NCI-H2196 (cell line): Measurements from ENCODE around the gene PPP2R5C.

Experiments used
- DNase-seq: peaks from one replicate; lab custom pipeline; 2025; ENCODE audit not compliant: unreplicated experiment; lab: John Stamatoyannopoulos, UW

PPP2R5C gene

DNA sequence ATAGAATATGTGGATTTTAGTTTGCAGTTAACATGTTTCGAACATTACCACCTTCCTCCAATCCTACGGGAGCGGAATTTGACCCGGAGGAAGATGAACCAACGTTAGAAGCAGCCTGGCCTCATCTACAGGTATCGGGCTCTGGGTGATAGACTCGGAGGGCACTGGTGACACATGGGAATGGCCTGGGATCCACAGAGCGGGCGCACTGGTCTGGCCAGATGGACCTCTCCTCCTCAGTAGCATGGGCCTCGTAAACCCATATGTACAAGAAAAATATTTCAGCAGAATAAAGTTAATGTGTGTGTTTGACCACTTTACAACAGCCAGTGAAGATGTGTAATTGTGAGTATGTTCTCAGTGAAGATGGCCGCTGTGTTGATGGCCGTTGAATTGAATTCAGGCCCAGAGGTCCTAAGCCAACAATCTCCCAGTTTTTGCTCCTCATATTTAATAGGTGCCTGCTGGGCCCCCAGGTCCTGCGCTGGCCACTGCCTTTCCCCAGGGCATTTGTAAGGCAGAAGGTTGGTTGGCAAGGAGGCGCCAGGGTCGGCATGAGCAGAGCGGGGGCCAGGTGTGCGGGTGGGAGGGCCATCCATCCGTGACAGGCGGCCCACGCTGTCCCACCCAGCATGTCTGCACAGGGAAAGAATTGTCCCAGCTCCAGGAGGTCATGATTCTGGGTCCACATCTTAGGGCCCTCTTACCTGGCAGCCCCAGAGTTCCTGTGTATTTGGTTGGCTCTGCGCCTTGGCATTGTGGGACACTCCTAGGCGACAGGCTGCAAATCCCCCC lies 120.8 kb downstream of the PPP2R5C start:
- no peak for DNase-seq

DNA sequence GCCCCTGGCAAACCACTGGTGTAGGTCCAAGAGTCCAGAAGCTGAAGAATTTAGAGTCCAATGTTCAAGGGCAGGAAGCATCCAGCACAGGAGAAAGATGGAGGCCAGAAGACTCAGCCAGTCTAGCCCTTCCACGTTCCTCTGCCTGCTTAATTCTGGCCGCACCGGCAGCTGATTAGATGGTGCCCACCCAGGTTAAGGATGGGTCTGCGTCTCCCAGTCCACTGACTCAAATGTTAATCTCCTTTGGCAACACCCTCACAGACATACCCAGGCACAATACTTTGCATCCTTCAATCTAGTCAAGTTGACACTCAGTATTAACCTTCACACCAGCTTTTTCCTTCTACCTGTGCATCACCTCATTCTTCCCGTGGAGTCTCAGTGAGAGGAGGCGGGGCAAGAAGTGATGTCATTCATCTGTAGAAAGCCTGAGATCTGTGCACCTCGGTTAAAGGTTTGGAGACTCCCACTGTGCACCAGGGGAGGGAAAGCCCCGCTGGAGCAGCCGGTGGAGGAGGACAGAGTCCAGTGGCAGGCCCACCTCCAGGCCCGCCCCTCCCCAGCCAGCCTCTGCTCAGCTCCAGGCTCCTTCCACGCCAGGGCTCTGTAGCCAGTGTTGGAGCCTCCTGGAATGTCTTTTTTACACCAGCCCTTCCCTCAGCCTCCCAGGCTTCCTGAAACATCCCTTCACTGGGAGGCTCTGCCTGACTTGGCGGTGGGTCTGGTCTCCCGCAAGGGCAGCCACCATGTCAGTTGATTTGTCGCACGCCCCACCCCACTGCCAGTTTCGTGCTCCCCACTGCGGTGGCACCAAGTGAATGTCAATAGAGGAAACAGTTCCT lies 122.8 kb downstream of the PPP2R5C start:
- DNase-seq: no peak

DNA sequence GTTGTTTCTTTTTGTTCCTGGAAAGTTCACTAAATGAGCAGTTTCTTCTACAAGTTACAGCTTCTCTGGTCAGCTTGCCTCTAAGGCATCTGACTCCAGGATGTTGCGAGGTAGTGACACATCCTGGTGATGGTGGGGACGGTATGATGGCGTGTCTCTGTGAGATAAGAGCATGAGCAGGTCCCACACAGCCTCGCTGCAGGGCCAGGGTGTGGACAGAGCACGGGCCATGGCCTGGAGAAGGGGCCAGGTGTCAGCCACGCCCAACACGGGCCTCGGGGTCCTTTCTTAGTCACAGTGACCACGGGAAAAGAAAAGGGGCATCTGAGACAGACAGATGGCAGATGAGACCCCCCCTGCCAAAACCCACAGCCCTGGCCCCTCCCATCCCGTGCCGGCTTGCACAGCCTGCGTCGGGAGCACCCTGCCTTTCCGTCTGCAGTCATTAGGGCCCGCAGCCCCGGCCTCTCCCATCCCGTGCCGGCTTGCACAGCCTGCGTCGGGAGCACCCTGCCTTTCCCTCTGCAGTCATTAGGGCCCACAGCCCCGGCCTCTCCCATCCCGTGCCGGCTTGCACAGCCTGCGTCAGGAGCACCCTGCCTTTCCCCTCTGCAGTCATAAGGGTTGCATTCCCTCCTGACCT lies 123.5 kb downstream of the PPP2R5C start:
- DNase-seq: no peak

DNA sequence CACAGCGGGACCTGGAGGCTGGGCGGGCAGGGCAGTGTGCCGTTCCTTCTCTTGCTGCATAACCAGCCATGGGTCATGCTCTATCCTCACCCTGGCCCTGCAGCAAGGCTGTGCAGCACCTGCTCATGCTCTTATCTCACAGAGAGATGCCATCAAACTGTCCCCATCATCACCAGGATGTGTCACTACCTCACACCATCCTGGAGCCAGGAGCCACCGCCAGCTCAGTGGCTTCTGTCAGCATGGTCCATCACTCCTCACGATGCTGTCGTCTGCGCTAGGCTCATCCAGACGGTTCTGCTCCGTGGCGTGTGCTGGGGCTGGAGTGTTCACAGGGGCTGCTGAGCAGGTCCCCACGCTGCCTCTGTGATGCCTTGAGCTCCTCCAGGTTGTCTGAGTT lies 125.7 kb downstream of the PPP2R5C start:
- no peak for DNase-seq

DNA sequence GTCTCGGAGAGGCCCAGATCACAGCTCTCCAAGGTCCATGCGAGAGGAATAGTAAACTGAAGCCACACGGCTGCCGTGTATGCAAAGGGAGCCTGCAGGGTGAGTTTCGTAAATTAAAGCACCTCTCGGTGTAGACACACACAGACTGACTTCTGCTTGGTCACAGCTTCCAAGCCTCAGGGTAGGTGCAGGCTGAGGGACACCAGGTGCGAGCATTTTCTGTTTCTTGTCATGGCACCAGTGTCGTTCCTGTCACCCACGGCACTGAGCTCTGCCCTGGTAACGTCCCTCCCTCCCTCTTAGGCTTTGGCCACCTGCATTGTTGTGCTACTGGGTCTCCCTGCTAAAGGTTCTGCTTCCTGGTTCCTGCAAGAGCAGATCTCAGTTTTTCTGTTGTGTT lies 126.7 kb downstream of the PPP2R5C start:
- DNase-seq: no peak

DNA sequence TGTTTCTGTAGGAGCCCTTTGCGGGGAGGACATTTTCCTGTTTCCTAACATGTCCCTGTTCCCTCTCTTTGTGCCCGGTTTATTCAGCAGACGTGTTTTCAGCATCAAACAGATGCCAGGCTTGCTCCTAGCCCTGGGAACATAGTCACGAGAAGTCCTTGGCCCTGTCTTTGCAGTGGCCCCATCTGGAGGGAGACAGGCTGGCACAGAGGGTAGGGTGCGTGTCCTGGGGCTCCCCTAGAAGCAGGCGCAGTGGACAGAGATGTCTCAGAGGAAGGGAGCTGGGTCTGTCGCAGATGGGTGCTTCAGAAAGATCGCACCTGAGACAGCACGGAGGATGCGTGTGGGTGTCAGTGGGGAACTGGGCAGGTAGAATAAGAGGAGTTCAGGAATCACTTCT lies 127.9 kb downstream of the PPP2R5C start:
- no peak for DNase-seq

DNA sequence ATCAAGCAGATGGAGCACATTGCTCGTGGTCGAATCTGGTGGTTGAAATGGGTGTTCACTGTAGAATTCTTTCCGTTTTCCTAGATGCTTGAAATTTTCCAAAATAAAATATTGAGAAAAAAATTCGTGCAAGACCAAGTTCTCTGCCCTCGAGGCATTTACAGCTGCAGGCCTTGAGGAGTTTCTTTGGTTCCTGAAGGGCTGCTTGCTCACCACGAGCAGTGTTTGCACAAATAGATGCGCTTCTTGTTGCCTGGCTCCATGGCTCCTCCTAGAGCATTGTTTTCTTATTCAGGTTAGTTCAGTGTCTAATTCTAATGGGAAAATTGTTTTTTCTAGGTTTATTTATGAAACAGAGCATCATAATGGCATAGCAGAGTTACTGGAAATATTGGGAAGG lies 128.4 kb downstream of the PPP2R5C start:
- DNase-seq: no peak

DNA sequence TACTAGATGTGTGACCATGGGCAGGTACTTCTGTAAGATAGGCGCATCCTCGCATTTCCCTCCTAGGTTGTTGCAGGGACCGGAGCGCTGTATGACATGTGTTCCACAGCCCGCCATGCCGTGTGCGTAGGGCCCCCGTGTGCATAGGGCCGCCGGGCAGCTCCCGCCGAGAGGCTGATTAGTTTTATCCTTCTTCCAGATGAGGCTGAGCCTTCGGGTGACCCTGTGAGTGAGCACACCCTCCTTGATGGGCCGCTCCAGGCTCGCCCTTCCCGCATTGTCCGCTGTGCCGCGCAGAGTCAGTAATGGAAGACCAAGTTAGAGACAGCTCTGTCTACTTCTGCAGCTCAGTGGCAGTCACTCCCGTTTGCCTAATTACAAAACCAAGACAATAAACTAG lies 130.0 kb downstream of the PPP2R5C start:
- DNase-seq: no peak

DNA sequence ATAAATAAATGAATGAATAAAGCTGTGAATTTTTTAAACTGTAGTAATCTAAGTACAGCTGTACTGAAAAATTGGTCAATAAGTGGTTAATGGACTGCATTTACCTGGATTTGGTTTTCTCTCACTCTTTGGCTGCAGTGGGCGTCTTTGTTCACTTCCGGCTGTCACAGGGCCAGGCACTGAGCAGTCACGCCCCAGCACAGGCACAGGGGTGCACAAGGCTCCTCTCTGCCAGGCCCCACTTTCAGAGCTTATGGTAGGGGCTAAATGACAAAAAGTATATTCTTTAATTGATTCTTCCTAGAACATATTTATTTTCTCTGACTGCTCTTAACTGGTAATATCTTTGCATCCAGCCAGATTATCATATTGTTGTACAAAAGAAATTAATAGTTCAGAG lies 132.2 kb downstream of the PPP2R5C start:
- DNase-seq: no peak

DNA sequence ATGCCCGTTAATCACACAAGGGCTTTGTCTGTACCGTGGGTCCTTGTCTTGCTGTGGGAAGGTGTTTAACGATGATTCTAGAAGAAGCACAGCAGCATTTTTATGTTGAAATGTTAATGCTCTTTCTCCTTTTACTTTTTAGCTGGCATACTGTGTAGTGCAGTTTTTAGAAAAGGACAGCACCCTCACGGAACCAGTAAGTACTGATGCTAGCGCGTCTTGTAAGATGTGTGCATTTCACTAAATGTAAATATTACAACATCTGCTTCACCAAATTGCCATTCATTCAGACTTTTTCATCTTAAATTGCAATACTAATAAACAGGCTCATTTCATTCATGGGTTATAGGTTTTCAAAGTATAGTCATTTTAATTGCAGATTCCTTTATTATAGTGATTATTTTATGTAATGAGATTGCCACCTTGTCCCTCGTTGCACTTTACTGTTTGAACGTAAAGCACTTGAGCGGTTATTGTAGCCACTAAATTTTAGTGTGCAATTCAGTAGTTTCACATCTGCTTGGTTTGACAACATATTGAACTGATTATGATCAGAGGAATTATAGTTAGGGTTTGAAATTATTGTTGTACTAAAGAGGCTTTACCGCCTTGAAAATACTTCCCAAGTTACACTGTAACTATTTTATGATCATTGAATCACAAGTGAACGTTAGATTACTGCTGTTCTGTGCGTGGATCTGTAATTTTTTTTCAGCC lies 133.0 kb downstream of the PPP2R5C start:
- no peak for DNase-seq

DNA sequence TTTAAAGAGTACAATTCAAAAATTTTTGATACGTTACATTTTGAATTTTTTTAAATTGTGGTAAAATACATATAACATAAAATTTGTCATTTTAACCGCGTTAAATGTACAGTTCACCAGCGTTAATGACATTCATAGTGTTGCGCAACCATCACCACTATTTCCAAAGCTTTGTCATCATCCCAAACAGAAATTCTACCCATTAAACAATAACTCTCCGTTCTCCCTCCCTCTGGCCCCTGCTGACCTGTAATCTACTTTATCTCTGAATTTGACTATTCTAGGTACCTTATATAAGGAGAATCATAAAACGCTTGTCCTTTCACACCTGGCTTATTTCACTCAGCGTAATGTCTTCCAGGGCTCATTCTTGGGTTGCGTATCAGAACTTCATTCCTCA lies 133.7 kb downstream of the PPP2R5C start:
- DNase-seq: no peak

DNA sequence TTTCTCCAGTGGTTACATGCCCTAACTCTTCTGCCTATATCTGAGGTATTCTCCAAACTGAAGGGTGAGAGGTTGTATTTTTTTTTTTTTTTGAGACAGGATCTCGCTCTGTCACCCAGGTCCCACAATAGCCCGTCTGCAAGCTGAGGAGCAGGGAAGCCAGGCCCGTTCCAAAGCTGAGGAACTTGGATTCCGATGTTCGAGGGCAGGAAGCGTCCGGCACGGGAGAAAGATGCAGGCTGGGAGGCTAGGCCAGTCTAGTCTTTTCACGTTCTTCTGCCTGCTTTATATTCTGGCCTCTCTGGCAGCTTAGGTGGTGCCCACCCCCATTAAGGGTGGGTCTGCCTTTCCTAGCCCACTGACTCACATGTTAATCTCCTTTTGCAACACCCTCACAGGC lies 135.8 kb downstream of the PPP2R5C start:
- DNase-seq: no peak

DNA sequence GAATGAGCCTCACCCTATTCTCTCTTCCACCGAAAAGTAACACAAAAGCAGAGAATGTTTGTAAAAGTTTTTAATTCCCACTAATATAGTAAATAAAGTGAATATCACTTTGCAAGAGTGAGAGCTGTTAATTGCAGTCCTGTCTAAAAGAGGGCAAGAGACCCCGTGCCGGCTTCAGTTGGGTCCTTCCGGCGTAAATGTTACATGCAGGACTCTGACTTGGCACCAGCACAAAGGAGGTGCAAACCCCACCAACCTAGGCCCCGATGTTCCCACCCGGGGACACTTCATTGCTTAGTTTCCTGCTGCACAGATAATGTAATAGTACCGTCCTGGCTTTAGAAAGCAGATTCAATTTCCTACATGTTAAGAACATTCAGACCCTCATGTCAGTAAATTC lies 136.9 kb downstream of the PPP2R5C start:
- DNase-seq: no peak

DNA sequence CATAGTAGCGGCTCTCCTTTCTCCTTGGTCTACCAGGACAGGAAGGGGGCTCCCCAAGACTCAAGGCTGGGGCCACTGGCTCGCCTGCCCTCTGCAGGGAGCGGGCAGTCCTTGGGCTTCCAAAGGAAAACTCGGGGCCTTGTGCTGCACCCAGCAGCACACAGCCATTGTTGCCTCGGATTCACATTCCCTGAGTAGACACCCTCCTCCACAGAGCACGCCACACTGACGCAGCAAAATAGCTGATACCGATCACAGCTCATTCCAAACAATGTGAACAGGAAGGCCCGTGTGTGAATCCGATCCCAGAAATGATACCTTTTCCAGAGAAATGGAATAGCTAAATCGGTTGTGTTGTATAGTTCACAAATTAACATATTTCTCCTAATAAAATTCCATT lies 137.8 kb downstream of the PPP2R5C start:
- no peak for DNase-seq

DNA sequence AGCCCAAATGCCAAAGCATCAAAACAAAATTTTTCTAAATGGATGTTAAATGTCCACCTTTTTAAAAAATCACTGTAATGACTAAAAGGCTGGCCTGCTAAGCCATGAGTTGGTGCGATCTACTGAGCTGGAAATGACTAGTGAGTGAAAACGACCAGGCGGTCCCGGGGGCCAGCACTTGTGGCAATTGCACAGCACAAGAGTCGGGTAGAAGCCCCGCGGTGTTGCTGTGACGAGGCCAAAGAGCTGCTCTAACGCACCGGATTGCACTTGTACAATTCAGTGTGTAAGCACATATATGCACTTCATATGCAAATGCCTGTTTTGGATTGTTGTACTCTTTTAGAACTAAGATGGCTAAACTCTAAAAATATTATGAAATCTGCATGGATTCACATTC lies 138.7 kb downstream of the PPP2R5C start:
- no peak for DNase-seq

DNA sequence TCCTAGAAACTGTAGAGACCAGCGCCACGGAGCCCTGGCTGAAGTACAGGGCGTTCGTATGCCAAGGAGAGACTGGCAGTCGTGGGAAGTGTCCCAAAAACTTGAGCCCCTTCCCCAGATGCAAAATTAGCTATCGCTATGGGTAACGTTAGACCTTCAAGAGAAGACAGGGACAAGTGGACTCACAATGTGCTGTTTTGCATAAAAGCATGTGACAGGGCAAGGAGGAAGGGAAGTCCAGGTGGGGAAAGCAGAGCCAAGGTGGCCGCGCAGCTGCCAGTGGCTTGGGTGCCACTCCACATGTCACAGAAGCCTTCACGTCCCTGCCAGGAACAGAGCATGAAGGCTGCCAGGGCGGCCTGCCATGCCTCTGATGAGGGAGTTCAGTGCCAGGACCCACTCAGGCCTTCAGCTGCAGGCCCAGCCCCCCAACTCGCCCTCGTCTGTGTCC lies 141.6 kb downstream of the PPP2R5C start:
- DNase-seq: no peak

DNA sequence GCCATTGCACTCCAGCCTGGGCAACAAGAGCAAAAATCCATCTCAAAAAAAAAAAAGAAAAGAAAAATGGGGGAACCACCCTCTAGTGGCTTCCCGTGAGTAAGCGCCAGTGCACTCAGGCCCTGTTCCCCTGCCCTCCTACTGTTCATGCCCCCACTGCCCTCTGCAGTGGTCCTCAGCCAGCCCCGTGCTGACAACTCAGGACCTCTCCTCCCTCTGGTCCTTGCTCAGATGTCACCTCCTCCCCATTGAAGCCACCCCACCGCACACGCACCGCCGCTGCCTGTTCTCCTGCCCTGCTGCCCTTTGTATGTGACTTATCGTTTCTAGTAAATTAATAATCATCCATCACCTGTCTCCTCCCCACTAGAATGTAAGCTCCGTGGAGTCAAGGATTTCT lies 144.1 kb downstream of the PPP2R5C start:
- DNase-seq: no peak

DNA sequence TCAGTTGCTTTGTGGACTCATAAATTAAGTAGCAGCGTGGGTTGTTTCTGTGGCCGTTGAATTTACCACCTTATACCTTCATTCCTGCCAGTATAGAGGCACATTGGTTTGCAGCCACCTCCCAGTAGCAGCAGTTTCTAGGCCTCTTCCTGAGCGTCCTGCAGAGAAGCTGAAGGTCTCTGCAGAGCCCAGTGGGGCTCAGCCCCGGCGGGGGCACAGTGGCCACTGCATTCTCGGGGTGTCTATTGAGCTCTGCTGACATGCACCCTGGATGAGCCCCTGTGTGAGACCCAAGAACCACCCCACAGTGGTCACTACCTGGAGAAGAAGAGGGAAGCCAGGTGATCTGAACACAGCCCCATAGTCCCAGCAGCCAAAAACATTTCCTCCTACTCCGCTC lies 145.1 kb downstream of the PPP2R5C start:
- DNase-seq: no peak

DNA sequence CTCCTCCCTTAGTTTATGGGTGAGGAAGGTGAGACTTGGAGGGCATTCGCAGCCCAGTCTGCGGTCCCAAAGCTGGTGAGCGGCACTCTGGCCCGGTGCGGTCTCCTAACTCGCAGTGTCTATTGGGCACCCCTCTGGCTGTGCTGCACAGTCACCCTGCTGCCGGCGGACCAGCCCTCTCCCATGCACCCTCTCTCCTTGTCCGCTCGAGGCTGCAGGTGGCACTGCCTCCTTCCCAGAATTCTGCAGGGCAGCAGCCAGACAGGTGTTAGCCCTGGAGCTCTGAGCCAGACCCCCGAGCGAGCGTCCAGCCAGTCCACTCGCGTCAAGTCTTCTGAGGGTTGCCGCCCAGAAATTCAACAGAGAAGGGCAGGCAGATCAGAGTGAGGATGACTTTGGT lies 146.1 kb downstream of the PPP2R5C start:
- no peak for DNase-seq

DNA sequence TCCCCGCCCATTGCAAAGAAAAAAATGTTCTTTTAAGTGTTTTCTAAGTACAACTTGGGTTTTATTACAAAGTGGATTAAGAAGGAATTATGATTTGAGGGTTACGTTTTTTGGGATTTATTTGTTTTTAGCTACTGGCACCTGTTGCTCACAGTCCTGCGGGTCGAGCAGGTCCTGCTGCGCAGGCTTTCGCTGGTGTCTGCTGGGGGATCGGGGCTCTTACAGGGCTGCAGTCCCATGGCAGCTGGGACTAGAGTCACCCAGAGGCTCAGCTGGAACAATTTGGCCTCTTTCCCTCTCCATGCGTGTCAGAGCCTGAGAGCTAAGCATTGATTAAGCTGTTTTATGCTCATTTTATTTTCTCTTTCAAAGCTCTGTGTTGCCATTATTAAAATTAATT lies 147.3 kb downstream of the PPP2R5C start:
- no peak for DNase-seq

DNA sequence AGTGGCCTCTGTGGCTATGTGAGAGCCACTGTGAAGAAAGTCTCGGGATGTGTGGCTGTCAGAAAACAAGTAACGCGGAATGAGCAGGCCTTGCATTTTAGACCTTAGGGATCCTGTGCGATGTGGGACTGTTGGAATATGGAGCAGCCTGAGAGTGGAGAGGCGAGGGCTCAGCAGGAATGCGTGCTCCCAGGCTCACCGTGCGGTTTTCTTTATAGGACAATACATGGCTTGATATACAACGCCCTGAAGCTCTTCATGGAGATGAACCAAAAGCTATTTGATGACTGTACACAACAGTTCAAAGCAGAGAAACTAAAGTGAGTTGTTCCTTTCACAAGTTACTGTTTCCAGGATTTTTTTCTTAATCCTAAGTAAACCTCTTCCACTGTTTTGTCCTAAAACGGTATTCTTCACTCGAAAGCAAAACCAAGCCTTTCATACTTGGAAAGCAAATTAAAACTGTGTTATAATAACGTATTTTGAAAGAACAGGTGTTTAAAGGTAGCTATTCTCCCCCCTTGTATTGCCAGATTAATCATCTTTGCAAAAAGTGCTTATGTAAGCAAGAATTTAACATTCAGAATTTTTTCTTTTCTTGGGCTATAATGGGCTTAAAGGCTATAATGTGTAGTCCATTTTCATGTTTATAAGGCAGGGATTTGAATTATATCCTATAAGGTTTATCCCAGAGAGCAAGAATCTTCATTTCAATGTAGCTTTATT lies 148.0 kb downstream of the PPP2R5C start:
- DNase-seq: no peak
